ENCODE measurements around the gene ATP7B.
"Not testable (repeated sequence)": the region's sequence is repeated elsewhere in the genome, so short reads cannot be mapped to it uniquely, and the experiment has no call there.

DNA sequence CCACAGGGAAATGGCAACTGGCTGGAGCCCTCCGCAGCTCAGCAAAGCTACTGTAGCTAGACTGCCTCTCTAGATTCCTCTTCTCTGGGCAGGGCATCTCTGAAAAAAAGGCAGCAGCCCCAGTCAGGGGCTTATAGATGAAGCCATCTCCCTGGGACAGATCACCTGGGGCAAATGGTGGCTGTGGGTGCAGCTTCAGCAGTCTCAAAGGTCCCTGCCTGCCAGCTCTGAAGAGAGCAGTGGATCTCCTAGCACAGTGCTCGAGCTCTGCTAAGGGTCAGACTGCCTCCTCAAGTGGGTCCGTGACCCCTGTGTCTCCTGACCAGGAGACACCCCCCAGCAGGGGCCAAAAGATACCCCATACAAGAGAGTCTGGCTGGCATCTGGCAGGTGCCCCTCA lies 28.0 kb downstream of the ATP7B start:
- TF ChIP-seq, protein P1, sequence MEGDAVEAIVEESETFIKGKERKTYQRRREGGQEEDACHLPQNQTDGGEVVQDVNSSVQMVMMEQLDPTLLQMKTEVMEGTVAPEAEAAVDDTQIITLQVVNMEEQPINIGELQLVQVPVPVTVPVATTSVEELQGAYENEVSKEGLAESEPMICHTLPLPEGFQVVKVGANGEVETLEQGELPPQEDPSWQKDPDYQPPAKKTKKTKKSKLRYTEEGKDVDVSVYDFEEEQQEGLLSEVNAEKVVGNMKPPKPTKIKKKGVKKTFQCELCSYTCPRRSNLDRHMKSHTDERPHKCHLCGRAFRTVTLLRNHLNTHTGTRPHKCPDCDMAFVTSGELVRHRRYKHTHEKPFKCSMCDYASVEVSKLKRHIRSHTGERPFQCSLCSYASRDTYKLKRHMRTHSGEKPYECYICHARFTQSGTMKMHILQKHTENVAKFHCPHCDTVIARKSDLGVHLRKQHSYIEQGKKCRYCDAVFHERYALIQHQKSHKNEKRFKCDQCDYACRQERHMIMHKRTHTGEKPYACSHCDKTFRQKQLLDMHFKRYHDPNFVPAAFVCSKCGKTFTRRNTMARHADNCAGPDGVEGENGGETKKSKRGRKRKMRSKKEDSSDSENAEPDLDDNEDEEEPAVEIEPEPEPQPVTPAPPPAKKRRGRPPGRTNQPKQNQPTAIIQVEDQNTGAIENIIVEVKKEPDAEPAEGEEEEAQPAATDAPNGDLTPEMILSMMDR (IDR thresholded peaks at IDR 0.05; ENCODE audit: insufficient read depth, low read depth, low read length), result not testable (repeated sequence)
- TF ChIP-seq EZH2 (IDR thresholded peaks at IDR 0.05; ENCODE audit: insufficient read depth, low read length), result not testable (repeated sequence)

Data from astrocyte (in vitro differentiated cells and primary cell).